ENCODE data around the gene SLC22A14.
"Not testable (repeated sequence)": the region's sequence is repeated elsewhere in the genome, so short reads cannot be mapped to it uniquely, and the experiment has no call there.

Gene SLC22A14, protein sequence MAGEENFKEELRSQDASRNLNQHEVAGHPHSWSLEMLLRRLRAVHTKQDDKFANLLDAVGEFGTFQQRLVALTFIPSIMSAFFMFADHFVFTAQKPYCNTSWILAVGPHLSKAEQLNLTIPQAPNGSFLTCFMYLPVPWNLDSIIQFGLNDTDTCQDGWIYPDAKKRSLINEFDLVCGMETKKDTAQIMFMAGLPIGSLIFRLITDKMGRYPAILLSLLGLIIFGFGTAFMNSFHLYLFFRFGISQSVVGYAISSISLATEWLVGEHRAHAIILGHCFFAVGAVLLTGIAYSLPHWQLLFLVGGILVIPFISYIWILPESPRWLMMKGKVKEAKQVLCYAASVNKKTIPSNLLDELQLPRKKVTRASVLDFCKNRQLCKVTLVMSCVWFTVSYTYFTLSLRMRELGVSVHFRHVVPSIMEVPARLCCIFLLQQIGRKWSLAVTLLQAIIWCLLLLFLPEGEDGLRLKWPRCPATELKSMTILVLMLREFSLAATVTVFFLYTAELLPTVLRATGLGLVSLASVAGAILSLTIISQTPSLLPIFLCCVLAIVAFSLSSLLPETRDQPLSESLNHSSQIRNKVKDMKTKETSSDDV

DNA sequence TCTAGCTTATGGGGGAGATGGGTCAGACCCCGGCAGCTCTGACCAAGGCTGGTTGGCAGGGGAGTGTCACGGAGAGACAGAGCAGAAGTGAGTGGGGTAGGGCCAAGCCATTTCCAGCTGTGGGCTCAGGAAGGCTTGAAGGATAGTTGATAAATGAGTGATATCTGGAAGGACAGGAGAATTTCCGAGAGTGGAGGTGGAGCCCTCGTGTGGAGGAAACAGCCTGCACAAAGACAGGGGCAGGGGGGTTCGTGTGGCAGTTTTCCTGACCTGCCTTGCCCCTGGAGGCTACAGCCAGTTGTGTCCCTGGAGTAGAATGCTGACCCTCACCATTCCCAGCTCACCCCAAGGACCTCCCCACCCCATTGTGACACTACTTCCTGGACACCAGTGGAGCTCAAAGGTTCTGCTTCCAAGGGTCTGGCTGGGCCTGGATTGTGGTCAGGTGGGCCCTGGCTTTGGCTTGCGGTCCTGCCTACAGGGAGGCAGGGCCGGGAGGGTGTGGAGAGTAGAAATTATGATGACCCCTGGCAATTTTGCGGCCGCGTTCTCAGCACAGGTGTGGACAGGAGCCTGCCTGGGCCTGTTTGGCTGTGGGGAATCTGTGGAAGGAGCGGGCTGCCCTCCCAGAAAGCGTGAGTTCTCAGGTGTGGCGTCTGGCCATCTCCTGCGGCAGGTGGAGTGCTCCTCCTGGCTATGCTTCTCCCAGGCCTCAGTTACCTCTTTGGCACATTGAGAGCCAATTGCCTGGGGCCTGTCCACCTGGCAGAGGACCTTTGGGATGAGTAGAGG lies at the start of gene SLC22A14:
Gene SLC22A14 (plus strand): TSS at position 400 of the 792 bp plus-strand sequence. CDS start 23,733 bp downstream, outside the sequence.
- no peak for FAIRE-seq

DNA sequence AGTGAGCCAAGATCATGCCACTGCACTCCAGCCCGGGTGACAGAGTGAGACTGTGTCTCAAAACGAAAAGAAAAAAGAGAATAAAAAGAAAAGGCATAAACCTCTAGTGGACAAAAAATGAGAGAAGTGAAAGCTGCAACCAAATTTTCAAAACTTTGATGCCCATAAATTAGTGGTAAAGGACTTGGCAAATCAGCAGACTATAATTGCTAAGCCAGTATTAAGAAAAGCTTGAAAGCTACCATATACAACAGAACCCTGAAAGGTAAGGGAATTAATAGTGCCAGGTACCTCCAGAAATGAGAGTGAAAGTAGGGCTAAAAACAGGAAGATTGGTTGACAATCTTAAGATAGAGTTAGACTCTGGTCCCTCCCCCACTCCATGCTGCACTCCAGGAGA lies 49.4 kb upstream of the SLC22A14 start:
- no peak for FAIRE-seq

DNA sequence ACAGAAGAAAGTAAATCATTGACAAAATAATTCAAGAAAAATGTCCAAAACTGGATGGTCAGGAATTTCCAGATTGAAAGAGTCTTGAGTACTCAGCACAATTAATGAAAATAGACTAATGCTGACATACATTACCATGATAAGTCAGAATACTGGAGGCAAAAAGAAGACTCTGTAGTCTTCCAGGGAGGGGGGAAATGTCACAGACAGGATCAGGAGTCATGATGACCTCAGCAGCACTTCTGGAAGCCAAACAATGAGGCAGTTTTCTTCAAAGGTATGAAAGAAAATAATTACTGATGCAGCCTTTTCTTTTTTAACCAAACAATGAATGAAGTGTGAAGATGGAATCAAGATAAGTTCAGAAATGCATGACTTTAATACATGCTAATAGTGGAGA lies 46.6 kb upstream of the SLC22A14 start:
- no peak for FAIRE-seq

DNA sequence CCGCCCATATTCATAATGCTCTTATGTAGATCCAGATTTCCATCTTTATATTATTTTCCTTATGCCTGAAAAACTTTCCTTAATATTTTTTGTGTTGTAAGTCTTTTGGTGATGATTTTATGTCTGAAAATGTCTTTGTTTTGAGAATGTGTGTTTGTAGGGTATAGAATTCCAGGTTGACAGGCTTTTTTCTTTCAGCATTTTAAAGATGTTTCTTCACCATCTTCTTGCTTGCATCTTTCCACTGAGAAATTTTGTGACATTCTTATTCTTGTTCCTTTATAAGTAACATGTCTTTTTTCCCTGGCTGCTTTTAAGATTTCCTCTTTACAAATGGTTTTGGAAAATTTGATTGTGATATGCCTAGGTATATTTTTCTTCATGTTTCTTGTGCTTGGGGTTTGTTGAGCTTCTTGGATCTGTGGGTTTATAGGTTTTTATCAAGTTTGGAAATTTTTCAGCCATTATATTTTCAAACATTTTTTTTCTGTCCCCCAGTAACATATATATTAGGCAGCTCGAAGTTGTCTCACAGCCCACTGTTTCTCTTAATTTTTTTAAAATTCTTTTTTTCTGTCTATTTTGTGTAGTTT lies 43.6 kb upstream of the SLC22A14 start:
- FAIRE-seq = no peak

DNA sequence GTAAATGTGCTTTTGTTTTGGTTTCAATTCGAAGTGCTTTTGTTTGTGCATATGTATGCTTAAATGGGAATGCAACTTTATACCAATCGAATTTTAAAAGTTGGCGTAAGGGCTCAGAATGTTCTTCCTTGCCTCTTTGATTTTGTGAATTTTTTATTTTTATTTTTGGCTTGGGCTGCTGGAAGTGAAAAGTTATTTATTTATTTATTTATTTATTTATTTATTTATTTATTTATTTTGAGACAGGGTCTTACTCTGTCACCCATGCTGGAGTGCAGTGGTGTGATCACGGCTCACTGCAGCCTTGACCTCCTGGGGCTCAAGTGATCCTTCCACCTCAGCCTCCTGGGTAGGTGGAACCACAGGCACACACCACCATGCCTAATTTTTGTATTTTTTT lies 39.3 kb upstream of the SLC22A14 start:
- not testable (repeated sequence) for FAIRE-seq

DNA sequence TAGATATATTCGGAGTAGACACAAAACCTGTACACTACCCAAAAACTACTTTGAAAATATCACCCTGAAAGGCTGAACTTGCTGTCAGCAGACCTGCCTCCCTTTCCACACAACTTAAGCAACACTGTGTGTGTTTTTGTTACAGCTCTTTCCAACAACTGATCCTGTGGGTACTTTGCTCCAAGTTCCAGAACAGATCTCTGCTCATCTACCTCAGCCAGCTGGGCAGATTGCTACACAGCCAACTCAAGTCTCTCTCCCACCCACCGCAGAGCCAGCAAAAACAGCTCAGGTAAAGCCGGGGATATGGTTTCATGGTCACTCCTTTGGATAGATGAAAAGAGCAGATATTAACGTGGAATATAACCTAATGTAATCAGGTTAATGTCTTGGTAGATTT lies 36.2 kb upstream of the SLC22A14 start:
- no peak for FAIRE-seq

DNA sequence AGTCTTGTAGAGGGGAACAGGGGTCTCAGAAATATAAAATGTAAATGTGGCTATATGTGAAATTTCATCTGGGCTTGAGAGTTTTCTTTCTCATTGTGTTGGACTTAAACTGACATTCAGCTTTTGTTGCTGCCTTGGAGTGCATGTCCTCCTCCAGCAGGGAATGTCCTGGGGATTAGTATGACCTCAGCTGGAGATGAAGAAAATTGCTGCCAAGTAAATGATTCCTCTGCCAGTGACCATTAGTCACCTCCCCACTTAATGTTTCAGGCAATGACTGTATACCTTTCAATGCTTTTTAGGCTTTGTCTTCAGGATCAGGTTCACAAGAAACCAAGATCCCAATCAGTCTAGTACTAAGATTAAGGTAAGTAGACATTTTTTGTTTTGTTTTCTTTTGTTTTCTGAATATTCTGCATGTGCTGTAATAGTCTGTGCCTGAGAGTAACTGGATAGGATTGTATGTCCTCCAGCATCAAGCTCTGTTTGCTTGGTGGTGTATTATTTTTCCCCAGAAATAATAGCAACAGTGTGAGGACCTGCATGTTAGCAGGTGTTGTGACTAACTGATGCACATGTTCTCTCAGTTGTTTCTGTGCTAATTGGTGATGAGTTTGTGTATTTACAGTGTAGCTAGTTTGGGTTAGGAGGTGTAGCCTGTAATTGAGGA lies 34.6 kb upstream of the SLC22A14 start:
- FAIRE-seq = no peak

DNA sequence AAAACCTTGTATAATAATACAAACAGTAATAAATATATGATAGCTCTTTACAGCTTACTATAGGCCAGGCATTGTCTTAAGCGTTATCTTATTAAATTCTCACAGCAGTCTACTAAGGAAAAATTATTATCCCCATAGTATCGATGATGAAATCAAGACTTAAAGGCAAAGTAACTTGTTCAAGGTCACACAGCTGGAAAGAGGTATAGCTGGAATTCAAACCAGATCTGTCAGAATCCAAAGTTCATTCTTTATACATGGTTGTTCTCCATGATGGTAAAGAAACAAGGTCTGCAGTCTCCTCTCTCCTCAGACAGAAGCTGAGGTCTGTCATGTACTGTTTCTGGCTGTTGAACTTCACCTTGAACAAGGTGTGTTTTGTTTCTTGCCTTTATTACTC lies 31.9 kb upstream of the SLC22A14 start:
- FAIRE-seq = no peak

DNA sequence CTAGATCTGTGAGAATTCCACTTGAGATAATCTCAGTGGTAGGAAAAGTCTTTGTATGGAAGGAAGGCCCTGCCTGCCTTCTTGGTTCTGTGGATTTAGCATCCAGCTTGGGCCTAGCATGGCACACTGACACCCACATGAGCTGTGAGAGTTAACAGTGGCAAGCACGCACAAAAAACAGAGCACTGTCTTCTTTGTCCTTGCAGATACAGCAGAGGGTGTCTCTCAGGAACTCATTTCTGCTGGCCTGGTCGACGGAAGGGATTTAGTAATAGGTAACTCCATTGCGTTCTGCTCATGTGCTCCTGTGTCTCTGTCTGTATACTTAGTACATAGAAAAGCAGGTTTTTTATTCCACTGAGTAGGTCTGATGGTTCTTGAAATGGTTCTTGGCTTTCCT lies 30.9 kb upstream of the SLC22A14 start:
- FAIRE-seq = no peak

DNA sequence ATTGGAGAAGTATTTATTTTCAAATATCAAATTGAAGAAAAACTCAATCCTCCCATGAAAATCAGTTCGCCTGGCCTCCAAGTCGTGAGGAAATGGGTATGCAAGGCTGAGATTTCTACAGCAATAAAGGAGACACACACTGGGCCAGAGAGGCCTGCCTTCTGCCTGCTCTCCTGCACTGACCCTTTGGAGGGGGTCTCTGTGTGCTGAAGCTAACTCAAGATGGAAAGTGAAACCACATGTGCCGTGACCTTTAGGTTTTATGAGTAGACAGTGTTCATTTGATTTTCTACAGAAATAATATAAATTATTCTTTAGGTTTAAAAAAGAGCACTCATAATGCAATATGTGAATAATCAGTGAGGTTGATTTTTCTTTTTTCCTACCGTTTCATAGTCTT lies 28.4 kb upstream of the SLC22A14 start:
- FAIRE-seq = no peak

DNA sequence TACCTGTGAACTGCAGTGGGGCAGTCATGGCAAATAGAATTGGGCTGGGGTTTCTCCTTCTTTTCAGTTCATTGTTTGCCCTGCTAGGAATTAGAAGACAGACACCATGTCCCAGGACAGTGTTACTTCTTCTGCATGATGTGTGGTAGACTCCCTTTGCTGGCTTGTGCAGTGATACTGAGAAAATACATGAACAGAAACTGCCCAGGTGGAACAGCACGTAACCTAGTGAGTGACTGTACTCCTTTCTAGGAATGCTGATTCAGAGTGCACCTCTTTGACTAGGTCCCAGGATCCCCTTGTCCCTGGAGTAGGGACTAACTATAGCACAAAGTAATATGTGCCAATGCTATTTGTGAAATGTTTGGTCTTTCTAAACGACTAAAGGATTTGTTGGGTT lies 27.2 kb upstream of the SLC22A14 start:
- no peak for FAIRE-seq

DNA sequence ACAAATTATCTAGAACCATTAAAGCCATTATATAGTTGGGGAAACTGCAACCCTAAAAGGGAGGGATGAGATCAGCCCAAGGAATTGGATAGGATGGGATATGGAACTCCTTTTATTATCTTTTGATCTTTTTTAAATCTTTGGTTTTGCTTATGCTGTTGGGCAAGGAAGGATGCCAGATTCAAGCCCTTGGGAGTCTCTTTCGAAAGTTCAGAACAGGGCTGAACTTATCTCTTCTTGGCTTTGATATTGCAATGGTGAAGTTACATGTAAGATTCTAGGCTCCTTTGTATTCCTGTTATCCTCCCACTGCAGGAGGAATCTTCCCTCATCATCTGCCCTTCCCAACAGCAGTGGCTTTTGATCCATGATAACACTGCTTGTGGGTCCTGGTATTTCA lies 26.5 kb upstream of the SLC22A14 start:
- FAIRE-seq = no peak

DNA sequence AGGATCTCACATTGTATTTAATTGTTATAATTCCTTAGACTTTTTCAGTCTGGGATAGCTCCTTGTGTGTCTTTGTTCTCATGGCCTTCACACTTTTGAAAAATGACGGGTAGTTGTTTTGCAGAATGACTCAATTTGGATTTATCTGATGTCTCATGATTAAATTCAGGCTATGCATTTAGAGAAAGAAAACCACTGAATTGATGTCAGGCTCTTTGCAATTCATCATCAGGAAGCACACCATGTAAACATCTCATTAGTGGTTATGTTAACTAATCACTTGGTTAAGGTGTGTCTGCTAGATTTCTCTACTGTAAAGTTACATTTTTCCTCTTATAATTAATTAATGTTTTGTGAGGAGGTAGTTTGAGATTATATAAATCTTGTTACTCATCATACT lies 24.5 kb upstream of the SLC22A14 start:
- FAIRE-seq = no peak

DNA sequence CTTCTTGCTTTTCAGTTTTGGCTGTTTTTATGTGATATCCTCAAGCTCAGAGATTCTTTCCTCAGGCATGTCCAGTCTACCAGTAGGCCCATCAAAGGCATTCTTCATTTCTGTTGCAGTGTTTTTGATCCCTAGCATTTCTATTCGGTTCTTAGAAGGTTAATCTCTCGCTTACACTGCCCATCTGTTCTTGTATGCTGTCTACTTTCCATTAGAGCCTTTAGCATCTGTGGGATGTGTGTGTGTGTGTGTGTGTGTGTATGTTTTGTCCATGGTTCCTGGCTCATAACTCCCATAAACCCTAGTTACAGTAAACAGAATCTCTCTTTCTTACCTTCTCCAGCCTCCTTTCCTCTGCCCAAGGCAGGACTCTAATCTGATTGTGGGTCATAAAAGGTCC lies 21.6 kb upstream of the SLC22A14 start:
- FAIRE-seq = no peak

DNA sequence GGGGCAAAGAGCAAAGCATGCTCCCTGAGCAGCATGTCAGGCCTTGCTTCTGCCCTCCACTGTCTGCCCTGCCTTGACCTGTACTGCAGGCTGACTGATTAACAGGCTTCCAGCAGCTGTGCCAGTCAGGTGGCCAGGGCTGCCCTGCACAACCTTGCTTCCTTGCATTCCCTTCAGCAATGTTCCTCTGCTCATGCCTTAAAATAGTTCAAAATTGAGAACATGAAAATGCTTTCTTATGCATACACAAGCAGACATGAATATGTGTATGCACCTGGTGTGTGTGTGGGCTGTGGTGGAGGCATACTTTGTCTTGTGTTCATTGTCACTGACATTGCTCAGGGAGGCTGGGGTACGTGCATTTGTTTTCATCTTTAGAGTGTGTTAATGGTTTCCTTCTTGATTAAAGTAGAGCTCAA lies 17.7 kb upstream of the SLC22A14 start:
- no peak for FAIRE-seq

DNA sequence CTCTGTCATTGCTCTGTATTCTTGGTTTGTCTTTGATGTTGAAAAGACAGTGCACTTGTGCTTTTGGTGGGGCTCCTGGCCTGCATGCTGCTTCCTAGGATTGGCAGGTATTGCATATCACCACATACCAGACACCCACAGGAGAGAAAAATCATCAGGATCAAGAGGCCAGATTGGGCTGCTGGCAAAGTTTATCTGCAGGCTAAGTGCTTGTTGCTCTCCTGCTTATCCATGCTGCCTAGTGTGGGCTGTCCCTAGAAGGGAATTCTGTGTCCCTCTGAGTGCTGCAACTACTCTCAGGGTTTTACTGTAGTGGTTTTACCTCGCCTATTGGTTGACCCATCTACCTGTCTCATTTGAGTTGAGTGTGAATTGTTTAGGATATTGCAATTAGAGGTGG lies 17.3 kb upstream of the SLC22A14 start:
- FAIRE-seq = no peak

DNA sequence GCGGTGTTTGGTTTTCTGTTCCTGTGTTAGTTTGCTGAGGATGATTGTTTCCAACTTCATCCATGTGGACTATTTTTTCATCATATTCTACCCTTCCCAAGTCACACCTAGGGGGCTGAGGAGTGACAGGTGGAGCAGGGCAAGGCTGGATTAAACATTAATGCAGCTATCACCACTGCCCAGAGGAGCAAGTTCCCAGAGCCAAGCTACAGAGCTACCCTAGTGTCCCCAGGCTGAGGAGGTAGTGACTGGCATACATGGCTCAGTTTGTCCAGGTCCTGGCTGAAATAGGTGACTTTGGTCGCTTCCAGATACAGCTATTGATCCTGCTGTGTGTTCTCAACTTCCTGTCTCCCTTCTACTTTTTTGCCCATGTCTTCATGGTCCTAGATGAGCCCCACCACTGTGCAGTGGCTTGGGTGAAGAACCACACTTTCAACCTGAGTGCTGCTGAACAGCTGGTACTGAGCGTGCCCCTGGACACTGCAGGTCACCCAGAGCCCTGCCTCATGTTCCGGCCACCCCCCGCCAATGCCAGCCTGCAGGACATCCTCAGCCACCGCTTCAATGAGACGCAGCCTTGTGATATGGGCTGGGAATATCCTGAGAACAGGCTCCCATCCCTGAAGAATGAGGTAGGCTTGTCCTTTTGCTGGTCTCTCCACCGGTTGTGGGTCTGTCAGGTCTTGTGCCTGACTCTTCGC lies 16.3 kb upstream of the SLC22A14 start, which contains the start of gene SLC22A13:
Gene SLC22A13 (plus strand): TSS at position 209 of the 704 bp plus-strand sequence. CDS start 49 bp downstream, at position 258.
- no peak for FAIRE-seq

DNA sequence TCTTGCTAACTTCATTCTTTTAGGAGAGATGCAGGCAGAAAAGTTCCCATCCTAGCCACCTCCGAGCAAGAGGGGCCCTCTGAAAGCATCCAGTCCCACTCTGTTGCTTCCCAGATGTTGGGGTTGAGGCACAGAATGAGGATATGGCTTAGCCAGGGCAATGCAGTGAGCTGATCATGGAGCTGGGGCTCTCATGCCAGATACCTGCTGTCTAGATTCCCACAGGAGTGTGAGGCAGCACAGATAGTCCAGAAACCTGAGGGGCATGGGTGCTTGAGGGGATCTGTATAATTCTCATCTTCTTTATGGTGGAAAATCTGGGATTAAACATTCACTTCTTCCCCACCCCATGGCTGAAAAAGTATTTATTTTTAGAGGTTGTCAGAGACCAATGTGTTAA lies 15.3 kb upstream of the SLC22A14 start:
- no peak for FAIRE-seq

DNA sequence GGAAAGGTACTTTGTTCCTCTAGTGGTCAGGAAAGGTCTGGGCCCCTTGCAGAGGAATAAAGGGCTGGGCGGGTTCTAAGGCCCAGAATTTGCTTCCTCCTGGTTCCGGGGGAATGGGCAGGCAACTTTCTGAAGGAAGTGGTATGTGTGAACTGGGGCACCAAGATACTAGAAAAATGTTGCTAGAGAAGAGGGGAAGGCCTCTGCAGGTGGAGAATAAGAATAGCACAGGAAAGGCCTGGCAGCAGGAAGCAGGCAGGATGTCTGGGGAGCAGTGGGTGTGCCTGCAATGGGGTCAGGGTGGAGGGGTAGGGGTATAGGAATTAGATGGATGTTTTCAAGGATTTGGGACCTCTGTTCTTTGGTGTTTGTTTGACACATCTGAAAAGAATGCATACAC lies 14.4 kb upstream of the SLC22A14 start:
- no peak for FAIRE-seq

DNA sequence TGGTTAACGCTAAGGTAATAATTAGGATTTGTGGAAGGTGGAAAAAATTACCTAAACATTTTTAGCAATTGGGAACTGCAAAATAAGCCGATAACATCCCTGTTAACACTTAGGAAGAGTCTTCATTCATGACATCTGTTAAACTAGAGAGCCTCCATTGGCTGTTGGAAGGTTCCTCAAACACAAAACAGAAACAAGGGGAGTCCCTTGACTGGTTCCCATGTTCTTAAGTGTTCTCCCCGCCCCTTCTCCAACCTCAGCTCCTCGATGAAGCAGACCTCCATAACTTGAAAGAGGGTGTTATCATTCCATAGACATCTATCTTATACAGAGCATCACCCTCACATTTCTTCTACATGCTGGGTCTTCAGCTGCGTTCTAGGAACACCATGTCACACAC lies 14.0 kb upstream of the SLC22A14 start:
- no peak for FAIRE-seq

DNA sequence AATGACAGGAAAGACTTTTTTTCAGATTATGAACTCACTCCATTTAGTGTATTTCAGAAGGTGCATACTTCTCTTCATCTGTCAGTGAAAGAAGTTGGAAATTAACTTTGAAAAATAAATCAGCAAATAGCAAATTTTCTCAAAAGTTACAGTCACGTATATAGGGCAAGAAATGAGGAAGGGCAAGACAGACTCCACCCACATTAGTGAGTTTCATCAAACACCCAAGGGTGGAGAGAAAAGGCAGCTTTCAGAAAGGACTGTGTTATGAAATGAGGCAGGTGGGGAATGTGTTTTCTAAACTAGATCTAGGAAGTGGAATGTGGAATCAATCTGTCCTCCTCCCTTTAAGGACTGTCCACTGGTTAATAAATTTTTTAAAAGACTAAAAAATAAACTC lies 13.6 kb upstream of the SLC22A14 start:
- no peak for FAIRE-seq

DNA sequence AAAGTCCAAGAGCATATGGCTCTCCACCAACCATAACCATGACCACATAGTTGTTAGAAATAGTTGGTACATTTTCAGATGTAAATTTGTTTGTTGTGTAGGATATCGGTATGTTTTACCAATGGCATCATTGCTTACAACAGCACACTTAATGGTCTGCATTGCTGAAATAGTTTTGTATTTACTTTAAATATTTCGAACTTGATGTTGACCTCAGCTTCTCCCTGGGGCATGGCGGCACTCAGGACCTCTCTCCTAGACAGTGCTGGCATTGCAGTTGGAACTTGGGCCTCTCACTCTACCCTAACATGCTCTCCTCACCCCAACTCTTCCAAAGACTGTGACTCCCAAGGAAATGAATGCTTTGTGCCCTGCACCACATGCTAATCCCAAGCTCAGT lies 11.5 kb upstream of the SLC22A14 start:
- no peak for FAIRE-seq
